ENCODE measurements around the gene NR3C2.

Gene NR3C2

GRCh38 chr4:148081745-148082144 is 360.5 kb downstream of the NR3C2 start:
- no peak for TF ChIP-seq ISL1 (CRISPR knock-in tag; IDR thresholded peaks at IDR 0.05)
- no peak for TF ChIP-seq ESRRG (CRISPR knock-in tag; IDR thresholded peaks at IDR 0.05)
- no peak for TF ChIP-seq TOX (CRISPR knock-in tag; IDR thresholded peaks at IDR 0.05; ENCODE audit: borderline replicate concordance)
- TF ChIP-seq CSDC2 (CRISPR knock-in tag; IDR thresholded peaks at IDR 0.05): no peak
- no peak for TF ChIP-seq POU6F1 (CRISPR knock-in tag; IDR thresholded peaks at IDR 0.05; ENCODE audit: borderline replicate concordance, low read depth)
- no peak for TF ChIP-seq PPARA (CRISPR knock-in tag; IDR thresholded peaks at IDR 0.05; ENCODE audit: borderline replicate concordance)
- TF ChIP-seq ZNF8 (CRISPR knock-in tag; IDR thresholded peaks at IDR 0.05): no peak
- TF ChIP-seq SNAI2 (CRISPR knock-in tag; IDR thresholded peaks at IDR 0.05): no peak
- no peak for ATAC-seq

- no peak for TF ChIP-seq ZNF70 (CRISPR knock-in tag; IDR thresholded peaks at IDR 0.05)
- no peak for TF ChIP-seq SNAI2 (CRISPR knock-in tag; IDR thresholded peaks at IDR 0.05)
- no peak for TF ChIP-seq RARB (CRISPR knock-in tag; IDR thresholded peaks at IDR 0.05)
- no peak for ATAC-seq
These were observed 360.9 kb downstream of the NR3C2 start for GRCh38 chr4:148081267-148081666.

- ATAC-seq: no peak
- no peak for TF ChIP-seq ZNF565 (CRISPR knock-in tag; conservative IDR thresholded peaks at IDR 0.05; ENCODE audit: low read depth)
- TF ChIP-seq POU6F1 (CRISPR knock-in tag; IDR thresholded peaks at IDR 0.05; ENCODE audit: borderline replicate concordance, low read depth): no peak
- no peak for TF ChIP-seq TOX (CRISPR knock-in tag; IDR thresholded peaks at IDR 0.05; ENCODE audit: borderline replicate concordance)
- no peak for TF ChIP-seq BACH2 (CRISPR knock-in tag; IDR thresholded peaks at IDR 0.05; ENCODE audit: borderline replicate concordance)
- no peak for TF ChIP-seq TCF4 (CRISPR knock-in tag; IDR thresholded peaks at IDR 0.05; ENCODE audit: borderline replicate concordance)
- TF ChIP-seq TSHZ2 (CRISPR knock-in tag; IDR thresholded peaks at IDR 0.05): no peak
- TF ChIP-seq ZFP30 (CRISPR knock-in tag; IDR thresholded peaks at IDR 0.05): no peak
- no peak for TF ChIP-seq CSRNP3 (CRISPR knock-in tag; IDR thresholded peaks at IDR 0.05)
- TF ChIP-seq ESRRG (CRISPR knock-in tag; IDR thresholded peaks at IDR 0.05): no peak
- TF ChIP-seq CREB5 (CRISPR knock-in tag; IDR thresholded peaks at IDR 0.05; ENCODE audit: low read depth): no peak
- no peak for TF ChIP-seq ZNF70 (CRISPR knock-in tag; IDR thresholded peaks at IDR 0.05)
- TF ChIP-seq CSDC2 (CRISPR knock-in tag; IDR thresholded peaks at IDR 0.05): no peak
- TF ChIP-seq PPARA (CRISPR knock-in tag; IDR thresholded peaks at IDR 0.05; ENCODE audit: borderline replicate concordance): no peak
- no peak for TF ChIP-seq ZC3H10 (CRISPR knock-in tag; IDR thresholded peaks at IDR 0.05)
- no peak for TF ChIP-seq PATZ1 (CRISPR knock-in tag; IDR thresholded peaks at IDR 0.05; ENCODE audit: borderline replicate concordance)
- no peak for TF ChIP-seq SNAI2 (CRISPR knock-in tag; IDR thresholded peaks at IDR 0.05)
These were observed 362.3 kb downstream of the NR3C2 start for GRCh38 chr4:148079961-148080360.
